ENCODE data around the gene ANGEL2. TPM values are rescaled to one million over a fixed set of nuclear protein-coding genes. Genes with fewer than 3 reads are reported as not detected.

The ANGEL2 gene
- total and polyA plus RNA-seq, 2 of the 13 experiments (the other 11 are each of a cell fraction or from before 2014, with no cell fraction given), result 12.3 to 25.4 TPM

DNA sequence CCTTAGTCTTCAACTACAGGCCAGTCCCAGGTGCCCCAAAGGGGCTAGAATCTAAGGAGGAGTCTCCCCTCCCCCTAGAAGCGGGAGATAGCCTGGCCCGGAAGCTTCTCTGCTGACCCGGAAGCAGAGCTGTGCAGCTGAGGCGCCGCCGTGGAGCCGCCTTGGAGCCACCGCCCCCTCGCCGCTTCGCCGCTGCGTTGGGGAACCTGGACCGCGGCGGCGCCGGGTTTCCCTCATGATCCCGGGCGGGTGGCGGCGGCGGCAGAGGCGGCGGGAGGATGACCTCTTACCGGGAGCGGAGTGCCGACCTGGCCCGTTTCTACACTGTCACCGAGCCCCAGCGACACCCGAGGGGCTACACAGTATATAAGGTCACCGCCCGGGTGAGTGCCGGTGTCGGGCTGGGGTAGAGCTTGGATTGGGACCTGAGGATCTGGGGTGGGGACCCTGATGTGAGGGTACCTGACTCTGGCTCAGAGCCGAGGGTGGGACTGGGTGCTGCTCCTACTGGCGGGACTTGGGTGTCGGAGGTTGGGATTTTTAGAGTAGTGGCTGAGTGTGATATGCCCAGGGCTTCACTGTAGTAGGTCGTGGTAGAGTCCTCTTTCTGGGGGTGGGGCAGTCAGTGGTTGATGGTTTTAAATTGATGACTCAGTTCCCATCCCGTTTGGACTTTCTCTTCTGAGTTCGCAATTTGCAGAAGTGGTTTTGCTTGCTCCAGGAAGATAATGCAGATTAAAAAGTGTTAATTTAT, 35.6 kb upstream of the ANGEL2 start, which contains the start of gene RPS6KC1 (continued):
- TF ChIP-seq, protein P1, sequence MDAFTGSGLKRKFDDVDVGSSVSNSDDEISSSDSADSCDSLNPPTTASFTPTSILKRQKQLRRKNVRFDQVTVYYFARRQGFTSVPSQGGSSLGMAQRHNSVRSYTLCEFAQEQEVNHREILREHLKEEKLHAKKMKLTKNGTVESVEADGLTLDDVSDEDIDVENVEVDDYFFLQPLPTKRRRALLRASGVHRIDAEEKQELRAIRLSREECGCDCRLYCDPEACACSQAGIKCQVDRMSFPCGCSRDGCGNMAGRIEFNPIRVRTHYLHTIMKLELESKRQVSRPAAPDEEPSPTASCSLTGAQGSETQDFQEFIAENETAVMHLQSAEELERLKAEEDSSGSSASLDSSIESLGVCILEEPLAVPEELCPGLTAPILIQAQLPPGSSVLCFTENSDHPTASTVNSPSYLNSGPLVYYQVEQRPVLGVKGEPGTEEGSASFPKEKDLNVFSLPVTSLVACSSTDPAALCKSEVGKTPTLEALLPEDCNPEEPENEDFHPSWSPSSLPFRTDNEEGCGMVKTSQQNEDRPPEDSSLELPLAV (CRISPR knock-in tag; conservative IDR thresholded peaks at IDR 0.05; ENCODE audit: low read depth), result no peak
- TF ChIP-seq PHF5A (CRISPR knock-in tag; IDR thresholded peaks at IDR 0.05; ENCODE audit: low read depth, unreplicated experiment) (no peak), SP1 (IDR thresholded peaks at IDR 0.05) (no peak), SP1 (CRISPR knock-in tag; IDR thresholded peaks at IDR 0.05) (no peak), ZNF703 (CRISPR knock-in tag; IDR thresholded peaks at IDR 0.05; ENCODE audit: borderline replicate concordance) (no peak), ZNF672 (CRISPR knock-in tag; IDR thresholded peaks at IDR 0.05) (no peak), ZNF724P (CRISPR knock-in tag; IDR thresholded peaks at IDR 0.05; ENCODE audit: borderline replicate concordance) (no peak), ZNF7 (CRISPR knock-in tag; IDR thresholded peaks at IDR 0.05) (no peak), ZNF335 (CRISPR knock-in tag; IDR thresholded peaks at IDR 0.05) (no peak), FIP1L1 (IDR thresholded peaks at IDR 0.05; ENCODE audit: borderline replicate concordance, insufficient read depth, low read depth, low read length) (no peak), SIN3A (IDR thresholded peaks at IDR 0.05; ENCODE audit: borderline replicate concordance, low read depth, low read length) (peak; percentile 58; the same call in 1 of the 2 replicates), MED1 (CRISPR knock-in tag; IDR thresholded peaks at IDR 0.05) (peak; percentile 49), AGO2 (optimal IDR thresholded peaks at IDR 0.05; ENCODE audit: low read depth, low read length) (peak; percentile 63), MAZ (IDR thresholded peaks at IDR 0.05; ENCODE audit: borderline replicate concordance, low read depth, low read length) (peak; percentile 11; the same call in 1 of the 2 replicates), MAZ (CRISPR knock-in tag; IDR thresholded peaks at IDR 0.05; ENCODE audit: low read depth) (peak; percentile 39; the same call in 1 of the 2 replicates), SMYD3 (CRISPR knock-in tag; IDR thresholded peaks at IDR 0.05) (no peak)
- TF ChIP-seq, protein P2, sequence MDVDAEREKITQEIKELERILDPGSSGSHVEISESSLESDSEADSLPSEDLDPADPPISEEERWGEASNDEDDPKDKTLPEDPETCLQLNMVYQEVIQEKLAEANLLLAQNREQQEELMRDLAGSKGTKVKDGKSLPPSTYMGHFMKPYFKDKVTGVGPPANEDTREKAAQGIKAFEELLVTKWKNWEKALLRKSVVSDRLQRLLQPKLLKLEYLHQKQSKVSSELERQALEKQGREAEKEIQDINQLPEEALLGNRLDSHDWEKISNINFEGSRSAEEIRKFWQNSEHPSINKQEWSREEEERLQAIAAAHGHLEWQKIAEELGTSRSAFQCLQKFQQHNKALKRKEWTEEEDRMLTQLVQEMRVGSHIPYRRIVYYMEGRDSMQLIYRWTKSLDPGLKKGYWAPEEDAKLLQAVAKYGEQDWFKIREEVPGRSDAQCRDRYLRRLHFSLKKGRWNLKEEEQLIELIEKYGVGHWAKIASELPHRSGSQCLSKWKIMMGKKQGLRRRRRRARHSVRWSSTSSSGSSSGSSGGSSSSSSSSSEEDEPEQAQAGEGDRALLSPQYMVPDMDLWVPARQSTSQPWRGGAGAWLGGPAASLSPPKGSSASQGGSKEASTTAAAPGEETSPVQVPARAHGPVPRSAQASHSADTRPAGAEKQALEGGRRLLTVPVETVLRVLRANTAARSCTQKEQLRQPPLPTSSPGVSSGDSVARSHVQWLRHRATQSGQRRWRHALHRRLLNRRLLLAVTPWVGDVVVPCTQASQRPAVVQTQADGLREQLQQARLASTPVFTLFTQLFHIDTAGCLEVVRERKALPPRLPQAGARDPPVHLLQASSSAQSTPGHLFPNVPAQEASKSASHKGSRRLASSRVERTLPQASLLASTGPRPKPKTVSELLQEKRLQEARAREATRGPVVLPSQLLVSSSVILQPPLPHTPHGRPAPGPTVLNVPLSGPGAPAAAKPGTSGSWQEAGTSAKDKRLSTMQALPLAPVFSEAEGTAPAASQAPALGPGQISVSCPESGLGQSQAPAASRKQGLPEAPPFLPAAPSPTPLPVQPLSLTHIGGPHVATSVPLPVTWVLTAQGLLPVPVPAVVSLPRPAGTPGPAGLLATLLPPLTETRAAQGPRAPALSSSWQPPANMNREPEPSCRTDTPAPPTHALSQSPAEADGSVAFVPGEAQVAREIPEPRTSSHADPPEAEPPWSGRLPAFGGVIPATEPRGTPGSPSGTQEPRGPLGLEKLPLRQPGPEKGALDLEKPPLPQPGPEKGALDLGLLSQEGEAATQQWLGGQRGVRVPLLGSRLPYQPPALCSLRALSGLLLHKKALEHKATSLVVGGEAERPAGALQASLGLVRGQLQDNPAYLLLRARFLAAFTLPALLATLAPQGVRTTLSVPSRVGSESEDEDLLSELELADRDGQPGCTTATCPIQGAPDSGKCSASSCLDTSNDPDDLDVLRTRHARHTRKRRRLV (CRISPR knock-in tag; IDR thresholded peaks at IDR 0.05), result no peak
- TF ChIP-seq, protein P3, sequence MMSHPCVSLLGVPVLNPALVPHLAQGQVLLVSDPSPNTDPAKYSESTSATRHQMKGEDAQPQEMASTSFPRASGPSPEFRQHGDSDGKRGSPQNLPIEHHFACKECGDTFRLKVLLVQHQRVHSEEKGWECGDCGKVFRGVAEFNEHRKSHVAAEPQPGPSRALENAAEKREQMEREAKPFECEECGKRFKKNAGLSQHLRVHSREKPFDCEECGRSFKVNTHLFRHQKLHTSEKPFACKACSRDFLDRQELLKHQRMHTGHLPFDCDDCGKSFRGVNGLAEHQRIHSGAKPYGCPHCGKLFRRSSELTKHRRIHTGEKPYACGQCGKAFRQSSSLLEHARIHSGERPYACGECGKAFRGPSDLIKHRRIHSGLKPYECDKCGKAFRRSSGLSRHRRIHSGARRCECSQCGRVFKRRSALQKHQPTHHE (CRISPR knock-in tag; IDR thresholded peaks at IDR 0.05; ENCODE audit: borderline replicate concordance), result no peak
- TF ChIP-seq, protein P4, sequence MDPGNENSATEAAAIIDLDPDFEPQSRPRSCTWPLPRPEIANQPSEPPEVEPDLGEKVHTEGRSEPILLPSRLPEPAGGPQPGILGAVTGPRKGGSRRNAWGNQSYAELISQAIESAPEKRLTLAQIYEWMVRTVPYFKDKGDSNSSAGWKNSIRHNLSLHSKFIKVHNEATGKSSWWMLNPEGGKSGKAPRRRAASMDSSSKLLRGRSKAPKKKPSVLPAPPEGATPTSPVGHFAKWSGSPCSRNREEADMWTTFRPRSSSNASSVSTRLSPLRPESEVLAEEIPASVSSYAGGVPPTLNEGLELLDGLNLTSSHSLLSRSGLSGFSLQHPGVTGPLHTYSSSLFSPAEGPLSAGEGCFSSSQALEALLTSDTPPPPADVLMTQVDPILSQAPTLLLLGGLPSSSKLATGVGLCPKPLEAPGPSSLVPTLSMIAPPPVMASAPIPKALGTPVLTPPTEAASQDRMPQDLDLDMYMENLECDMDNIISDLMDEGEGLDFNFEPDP (CRISPR knock-in tag; conservative IDR thresholded peaks at IDR 0.05), result no peak

Data from HepG2 (cell line).